Measurements from ENCODE around the gene DLGAP4. TPM values are rescaled to one million over a fixed set of nuclear protein-coding genes. Genes with fewer than 3 reads are reported as not detected.

Gene DLGAP4
- total and polyA plus RNA-seq, 2 of the 8 experiments (the other 6 are each of a cell fraction or from before 2014, with no cell fraction given) = 41.2 to 57.2 TPM

DNA sequence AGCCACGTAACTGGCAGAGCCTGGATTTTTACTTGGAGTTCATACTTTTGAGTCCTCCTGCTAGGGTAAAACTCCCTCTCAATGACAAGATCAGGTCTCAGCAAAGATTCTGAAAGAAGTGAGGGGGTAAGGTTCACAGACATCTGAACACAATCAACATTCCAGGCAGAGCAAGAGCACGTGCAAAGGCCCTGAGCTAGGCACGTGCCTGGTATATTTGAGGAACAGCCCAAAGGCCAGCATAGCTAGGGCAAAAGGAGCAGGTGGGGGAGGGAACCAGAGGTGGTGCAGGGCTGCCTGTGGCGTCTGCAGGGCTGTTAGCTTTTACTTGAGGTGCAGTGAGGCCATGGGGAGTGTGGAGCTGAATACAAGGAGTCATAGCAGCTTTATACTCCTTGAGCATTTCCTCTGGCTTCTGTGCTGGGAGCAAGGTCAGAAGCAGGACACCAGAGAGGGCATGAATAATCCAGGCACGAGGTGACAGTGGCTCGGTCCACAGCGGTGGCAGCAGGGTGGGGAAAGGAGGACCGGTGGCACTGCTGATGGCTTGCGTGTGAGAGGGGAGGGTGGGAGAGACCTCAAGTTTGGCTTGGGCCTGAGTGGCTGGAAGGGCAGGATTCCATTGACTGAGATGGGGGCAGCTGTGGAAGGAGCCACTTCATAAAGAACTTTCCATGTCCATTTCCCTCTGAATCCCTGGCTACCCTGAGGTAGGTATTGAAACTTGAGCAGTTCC is 57.0 kb downstream of the DLGAP4 start (continued):
- TF ChIP-seq, protein P1, sequence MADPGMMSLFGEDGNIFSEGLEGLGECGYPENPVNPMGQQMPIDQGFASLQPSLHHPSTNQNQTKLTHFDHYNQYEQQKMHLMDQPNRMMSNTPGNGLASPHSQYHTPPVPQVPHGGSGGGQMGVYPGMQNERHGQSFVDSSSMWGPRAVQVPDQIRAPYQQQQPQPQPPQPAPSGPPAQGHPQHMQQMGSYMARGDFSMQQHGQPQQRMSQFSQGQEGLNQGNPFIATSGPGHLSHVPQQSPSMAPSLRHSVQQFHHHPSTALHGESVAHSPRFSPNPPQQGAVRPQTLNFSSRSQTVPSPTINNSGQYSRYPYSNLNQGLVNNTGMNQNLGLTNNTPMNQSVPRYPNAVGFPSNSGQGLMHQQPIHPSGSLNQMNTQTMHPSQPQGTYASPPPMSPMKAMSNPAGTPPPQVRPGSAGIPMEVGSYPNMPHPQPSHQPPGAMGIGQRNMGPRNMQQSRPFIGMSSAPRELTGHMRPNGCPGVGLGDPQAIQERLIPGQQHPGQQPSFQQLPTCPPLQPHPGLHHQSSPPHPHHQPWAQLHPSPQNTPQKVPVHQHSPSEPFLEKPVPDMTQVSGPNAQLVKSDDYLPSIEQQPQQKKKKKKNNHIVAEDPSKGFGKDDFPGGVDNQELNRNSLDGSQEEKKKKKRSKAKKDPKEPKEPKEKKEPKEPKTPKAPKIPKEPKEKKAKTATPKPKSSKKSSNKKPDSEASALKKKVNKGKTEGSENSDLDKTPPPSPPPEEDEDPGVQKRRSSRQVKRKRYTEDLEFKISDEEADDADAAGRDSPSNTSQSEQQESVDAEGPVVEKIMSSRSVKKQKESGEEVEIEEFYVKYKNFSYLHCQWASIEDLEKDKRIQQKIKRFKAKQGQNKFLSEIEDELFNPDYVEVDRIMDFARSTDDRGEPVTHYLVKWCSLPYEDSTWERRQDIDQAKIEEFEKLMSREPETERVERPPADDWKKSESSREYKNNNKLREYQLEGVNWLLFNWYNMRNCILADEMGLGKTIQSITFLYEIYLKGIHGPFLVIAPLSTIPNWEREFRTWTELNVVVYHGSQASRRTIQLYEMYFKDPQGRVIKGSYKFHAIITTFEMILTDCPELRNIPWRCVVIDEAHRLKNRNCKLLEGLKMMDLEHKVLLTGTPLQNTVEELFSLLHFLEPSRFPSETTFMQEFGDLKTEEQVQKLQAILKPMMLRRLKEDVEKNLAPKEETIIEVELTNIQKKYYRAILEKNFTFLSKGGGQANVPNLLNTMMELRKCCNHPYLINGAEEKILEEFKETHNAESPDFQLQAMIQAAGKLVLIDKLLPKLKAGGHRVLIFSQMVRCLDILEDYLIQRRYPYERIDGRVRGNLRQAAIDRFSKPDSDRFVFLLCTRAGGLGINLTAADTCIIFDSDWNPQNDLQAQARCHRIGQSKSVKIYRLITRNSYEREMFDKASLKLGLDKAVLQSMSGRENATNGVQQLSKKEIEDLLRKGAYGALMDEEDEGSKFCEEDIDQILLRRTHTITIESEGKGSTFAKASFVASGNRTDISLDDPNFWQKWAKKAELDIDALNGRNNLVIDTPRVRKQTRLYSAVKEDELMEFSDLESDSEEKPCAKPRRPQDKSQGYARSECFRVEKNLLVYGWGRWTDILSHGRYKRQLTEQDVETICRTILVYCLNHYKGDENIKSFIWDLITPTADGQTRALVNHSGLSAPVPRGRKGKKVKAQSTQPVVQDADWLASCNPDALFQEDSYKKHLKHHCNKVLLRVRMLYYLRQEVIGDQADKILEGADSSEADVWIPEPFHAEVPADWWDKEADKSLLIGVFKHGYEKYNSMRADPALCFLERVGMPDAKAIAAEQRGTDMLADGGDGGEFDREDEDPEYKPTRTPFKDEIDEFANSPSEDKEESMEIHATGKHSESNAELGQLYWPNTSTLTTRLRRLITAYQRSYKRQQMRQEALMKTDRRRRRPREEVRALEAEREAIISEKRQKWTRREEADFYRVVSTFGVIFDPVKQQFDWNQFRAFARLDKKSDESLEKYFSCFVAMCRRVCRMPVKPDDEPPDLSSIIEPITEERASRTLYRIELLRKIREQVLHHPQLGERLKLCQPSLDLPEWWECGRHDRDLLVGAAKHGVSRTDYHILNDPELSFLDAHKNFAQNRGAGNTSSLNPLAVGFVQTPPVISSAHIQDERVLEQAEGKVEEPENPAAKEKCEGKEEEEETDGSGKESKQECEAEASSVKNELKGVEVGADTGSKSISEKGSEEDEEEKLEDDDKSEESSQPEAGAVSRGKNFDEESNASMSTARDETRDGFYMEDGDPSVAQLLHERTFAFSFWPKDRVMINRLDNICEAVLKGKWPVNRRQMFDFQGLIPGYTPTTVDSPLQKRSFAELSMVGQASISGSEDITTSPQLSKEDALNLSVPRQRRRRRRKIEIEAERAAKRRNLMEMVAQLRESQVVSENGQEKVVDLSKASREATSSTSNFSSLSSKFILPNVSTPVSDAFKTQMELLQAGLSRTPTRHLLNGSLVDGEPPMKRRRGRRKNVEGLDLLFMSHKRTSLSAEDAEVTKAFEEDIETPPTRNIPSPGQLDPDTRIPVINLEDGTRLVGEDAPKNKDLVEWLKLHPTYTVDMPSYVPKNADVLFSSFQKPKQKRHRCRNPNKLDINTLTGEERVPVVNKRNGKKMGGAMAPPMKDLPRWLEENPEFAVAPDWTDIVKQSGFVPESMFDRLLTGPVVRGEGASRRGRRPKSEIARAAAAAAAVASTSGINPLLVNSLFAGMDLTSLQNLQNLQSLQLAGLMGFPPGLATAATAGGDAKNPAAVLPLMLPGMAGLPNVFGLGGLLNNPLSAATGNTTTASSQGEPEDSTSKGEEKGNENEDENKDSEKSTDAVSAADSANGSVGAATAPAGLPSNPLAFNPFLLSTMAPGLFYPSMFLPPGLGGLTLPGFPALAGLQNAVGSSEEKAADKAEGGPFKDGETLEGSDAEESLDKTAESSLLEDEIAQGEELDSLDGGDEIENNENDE (IDR thresholded peaks at IDR 0.05; ENCODE audit: insufficient replicate concordance, low read length) = no peak
- no peak for TF ChIP-seq KDM5A (IDR thresholded peaks at IDR 0.05; ENCODE audit: low read length)
- TF ChIP-seq TEAD4 (IDR thresholded peaks at IDR 0.05; ENCODE audit: low read depth, low read length) = no peak
- TF ChIP-seq HDAC6 (IDR thresholded peaks at IDR 0.05; ENCODE audit: low read depth, low read length) = no peak

All from H1 (cell line).